ENCODE measurements around the gene MYLK2.
A peak's percentile ranks its signal among the peaks of the same experiment; 100 is the strongest.

Gene MYLK2

GRCh38 chr20:31819083-31819784 is at the start of gene MYLK2:
MYLK2 (plus strand) TSS chr20:31819356; CDS start chr20:31819581, 225 bp downstream.
- Histone ChIP-seq H3K4me3 (no peak within 1 kb of the TSS), H3K27ac (no peak within 1 kb of the TSS)

DNA sequence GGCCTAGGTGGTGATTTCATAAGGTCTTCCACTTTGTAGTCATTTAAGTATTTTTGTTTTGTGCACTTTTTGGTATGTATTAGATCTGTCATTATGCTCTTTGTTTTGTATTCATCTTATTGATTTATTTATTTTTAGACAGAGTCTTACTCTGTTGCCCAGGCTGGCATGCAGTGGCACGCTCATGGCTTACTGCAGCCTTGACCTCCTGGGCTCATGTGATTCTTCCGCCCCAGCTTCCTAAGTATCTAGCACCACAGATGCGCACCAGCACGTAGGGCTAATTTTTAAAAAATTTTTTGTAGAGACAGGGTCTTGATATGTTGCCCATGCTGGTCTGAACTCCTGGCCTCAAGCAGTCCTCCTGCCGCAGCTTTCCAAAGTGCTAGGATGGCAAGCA is 49.5 kb upstream of the MYLK2 start:
- Histone ChIP-seq H3K4me3 (no peak overlapping the region), H3K27ac (peak overlapping the region in 1 of 21 experiments; percentile 56)

DNA sequence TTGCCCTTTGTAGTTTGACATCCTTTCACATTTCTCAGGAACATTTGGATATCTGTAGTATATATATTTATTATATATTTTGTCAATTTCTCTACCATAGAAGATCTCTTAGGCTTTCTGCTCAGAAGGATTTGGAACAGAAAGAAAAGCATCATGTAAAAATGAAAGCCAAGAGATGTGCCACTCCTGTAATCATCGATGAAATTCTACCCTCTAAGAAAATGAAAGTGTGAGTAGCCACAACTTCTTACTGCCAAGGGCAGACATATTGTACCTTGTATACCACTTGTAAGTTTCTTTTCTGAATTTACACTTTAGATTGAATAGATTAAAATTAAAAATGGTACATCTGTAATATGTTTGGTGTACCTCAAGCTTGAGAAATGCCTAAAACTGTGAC is 48.9 kb upstream of the MYLK2 start:
- peak overlapping the region in 4 of 21 experiments; percentile 6 to 56 (median 36) for H3K27ac ChIP-seq
- H3K4me3 ChIP-seq = no peak overlapping the region

DNA sequence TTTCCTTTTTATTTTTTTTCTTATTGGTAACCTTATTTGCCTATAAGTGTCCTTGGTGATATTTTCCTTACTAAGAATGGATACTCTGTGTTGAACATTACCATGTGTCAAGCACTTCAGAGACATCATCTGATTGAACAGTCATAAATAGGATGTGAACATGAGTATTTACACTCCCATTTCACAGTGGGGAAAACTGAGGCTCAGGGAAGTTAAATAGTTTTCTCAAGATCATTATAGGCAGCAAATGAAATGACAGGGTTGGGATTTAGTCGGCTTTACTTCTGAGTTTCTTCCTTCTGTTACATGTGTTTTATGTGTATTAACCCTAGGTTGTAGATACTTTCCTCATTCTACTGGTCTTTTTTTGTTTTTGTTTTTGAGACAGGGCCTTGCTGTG is 44.7 kb upstream of the MYLK2 start:
- no peak overlapping the region for H3K27ac ChIP-seq
- no peak overlapping the region for H3K4me3 ChIP-seq

DNA sequence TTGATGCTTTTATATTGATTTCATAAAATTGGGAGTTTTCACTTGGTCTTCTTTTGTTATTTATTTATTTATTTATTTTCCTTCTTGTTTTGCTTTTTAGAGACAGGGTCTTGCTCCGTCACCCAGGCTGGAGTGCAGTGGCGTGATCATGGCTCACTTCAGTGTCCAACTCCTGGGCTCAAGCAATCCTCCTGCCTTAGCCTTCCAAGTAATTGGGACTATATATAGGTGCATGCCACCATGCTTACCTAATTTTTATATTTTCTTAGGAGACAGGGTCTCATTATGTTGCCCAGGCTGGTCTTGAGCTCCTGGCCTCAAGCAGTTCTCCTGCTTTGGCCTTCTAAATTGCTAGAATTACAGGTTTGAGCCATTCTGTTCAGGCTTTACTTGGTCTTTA is 38.3 kb upstream of the MYLK2 start:
- Histone ChIP-seq H3K27ac (no peak overlapping the region), H3K4me3 (no peak overlapping the region)

DNA sequence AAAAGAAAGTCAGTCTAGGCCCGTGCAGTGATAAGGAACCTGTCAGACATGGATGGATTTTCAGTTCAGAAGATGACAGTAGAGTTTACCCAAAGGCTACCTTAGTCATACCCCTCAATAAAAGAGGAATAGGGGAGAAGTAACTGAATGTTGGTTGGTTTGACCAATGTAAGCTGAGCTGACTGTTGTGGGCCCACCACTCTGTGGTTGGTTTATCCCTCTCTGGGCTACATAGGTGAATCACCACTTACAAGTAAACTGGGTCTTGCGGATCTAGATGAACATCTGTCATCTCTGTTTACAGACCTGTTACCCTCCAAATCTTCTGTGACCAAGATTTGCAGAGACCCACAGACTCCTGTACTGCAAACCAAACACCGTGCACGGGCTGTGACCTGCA is 37.2 kb upstream of the MYLK2 start:
- Histone ChIP-seq H3K27ac (no peak overlapping the region), H3K4me3 (no peak overlapping the region)

- Histone ChIP-seq H3K4me3 (no peak overlapping the region), H3K27ac (no peak overlapping the region)
These were observed 34.7 kb upstream of the MYLK2 start for GRCh38 chr20:31784354-31785044.

- H3K4me3 ChIP-seq = no peak overlapping the region
- no peak overlapping the region for H3K27ac ChIP-seq
These were observed 34.1 kb upstream of the MYLK2 start for GRCh38 chr20:31785089-31785488.

- H3K27ac ChIP-seq = no peak overlapping the region
- H3K4me3 ChIP-seq = no peak overlapping the region
These were observed 30.6 kb upstream of the MYLK2 start for GRCh38 chr20:31788578-31788977.

DNA sequence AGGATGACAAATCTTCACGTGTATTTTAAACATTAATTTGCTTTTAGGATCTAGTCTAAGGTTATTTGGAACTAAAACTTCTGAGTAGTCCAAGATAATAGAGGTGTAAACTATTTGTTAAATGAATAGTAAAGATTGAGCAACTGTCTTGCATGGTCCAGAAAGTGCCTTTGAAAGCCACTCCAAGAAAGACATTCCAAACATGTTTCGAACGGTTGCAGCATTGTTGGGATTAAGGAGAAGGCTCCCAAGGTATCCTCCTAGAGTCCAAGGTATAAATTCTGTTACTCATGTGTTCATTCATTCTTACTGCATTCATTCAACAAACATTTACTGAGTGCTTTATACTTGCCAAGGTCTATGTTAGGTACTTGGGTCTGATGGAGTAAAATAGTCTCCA is 28.8 kb upstream of the MYLK2 start:
- H3K27ac ChIP-seq = no peak overlapping the region
- no peak overlapping the region for H3K4me3 ChIP-seq

GRCh38 chr20:31797364-31797763 is 21.8 kb upstream of the MYLK2 start:
- Histone ChIP-seq H3K27ac (no peak overlapping the region), H3K4me3 (no peak overlapping the region)

DNA sequence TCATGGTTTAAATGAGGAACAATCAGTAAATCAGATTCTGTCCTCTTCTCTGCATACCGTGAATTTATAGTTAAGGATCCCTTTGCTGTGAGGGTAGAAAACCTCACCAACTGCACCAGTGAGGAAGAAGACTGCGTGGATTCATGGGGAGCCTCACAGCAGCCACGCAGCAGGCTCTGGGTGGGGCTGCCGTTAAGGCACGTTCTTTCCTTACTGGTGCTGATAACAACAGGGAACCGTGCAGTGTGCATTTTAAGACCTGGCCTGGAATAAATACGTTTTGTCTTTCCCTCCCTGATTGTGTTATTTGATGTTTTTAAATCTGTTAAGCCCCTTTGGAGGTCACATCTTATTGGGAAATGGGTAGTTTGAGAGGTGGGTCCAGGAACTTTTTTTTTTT is 17.6 kb upstream of the MYLK2 start:
- H3K27ac ChIP-seq = no peak overlapping the region
- no peak overlapping the region for H3K4me3 ChIP-seq

GRCh38 chr20:31803552-31804291 is 15.4 kb upstream of the MYLK2 start:
- Histone ChIP-seq H3K4me3 (no peak overlapping the region), H3K27ac (no peak overlapping the region)

DNA sequence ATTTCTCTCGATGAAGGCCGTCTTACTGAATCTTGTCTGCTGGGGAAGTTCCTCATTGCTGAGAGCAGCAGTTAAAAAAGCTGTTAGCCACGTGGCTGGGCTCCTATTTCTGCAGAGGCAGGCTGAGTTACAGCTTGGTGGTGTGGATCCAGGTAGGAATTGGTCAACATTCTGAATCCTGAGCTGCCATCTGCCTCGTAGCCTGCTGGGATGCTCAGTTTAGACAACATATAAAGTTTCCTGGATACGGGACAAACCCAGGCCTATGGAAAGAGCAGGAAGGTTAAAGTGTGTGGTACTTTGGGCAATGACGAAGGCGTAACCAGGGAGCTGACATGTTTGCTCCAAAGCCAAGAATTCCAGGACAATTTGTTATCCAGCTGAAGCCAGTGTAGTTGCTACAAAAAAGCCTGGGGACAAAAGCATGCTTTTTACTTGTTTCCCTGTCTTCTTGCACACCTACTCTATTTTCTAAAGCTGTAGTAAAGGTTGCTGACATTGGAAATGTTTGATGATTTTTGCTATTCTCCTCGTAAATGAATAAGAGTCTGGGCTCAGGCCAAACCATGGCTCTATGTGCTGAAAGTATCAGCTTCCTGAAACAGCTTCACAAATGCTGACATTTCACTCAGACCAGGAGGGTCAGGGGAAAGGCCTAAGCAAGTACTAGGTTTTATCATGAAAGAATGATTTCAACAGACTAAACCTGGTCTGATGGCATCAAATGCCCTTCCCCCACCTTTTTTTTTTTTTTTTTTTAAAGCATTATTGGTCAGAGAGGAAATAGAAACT is 12.4 kb upstream of the MYLK2 start:
- Histone ChIP-seq H3K4me3 (no peak overlapping the region), H3K27ac (no peak overlapping the region)

DNA sequence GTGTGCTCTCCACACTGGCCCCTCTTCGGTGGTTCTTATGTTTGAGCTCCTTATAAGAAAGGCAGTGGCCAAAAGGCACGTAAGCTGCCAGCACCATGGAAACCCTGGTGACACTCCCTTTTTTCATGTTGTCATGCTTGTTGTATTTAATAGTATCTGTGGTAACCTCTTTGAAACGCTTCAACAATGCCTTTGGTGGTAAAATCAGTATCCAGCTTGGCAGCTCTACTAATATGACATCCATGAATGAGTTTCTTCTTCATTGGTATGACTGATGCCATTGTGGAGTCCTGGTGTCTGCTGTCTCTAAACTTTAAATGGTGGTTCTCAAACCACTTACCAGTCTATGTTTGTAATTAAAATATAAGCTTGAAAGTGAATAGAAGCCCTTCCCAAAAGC is 10.7 kb upstream of the MYLK2 start:
- H3K4me3 ChIP-seq = no peak overlapping the region
- H3K27ac ChIP-seq = no peak overlapping the region

- Histone ChIP-seq H3K27ac (no peak overlapping the region), H3K4me3 (no peak overlapping the region)
These were observed 9.5 kb upstream of the MYLK2 start for GRCh38 chr20:31809661-31810060.

DNA sequence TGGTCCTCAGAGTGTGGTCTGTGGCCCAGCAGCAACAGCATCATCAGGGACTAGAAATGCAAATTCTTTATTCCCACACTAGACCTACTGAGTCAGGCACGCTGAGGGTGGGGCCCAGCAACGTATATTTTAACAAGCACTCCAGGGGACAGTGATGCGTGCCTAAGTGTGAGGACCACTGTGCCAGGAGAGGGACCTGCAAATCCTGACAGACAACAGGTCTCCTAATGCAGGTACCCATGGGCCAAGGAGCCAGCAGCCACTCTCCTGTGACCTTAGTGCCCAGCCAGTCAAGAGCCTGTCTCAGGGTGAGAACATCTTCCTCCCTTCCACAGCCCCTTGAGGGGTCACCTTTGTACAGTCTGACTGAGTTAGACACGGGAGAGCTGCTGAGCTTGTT is 8.0 kb upstream of the MYLK2 start:
- H3K27ac ChIP-seq = no peak overlapping the region

GRCh38 chr20:31811796-31812728 is 7.1 kb upstream of the MYLK2 start:
- Histone ChIP-seq H3K27ac (no peak overlapping the region), H3K4me3 (no peak overlapping the region)

More for the DNA sequence above, 8.0 kb upstream of the MYLK2 start:
- no peak overlapping the region for H3K4me3 ChIP-seq

- Histone ChIP-seq H3K4me3 (no peak overlapping the region), H3K27ac (no peak overlapping the region)
These were observed 5.5 kb upstream of the MYLK2 start for GRCh38 chr20:31813611-31814010.

All from skin epidermis (tissue), 12 donors.